ENCODE measurements around the gene MKS1.

MKS1 gene

DNA sequence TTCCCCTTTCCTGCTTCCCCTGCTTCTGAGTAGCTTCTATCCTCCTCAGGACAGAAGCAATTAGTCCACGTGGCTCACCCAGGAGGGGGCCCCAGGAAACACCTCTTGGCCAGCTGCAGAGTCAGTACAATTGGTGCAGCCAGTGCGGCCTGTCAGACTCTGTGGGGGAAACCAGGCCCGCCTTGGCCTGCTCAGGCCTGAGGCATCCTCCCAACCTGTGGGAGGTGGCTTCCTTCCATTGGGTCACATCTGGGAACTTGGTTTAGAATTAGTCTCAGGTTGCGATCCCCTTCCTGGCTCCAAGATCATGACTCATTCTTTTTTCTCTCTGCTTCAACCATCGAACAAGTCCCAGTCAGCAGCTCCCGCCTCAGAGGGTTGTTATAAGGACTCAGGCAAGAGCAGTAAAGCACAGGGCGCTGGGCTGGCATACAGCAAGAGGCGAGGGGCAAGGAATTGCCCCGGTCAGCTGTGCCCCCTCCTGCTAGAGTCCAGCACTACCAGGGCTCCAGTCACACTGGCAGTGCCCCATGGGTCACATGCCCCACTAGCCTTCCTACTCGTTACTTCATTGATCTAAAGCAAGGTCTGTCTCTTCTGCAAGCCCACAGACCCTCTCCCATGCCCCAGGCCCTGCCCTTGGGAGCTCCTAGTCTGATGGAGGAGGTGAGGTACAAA, 34.6 kb downstream of the MKS1 start:
- H3K9me3 ChIP-seq (ENCODE audit: control insufficient read depth, insufficient read depth, low read length), result no peaks in the 10 kb centered on the region

DNA sequence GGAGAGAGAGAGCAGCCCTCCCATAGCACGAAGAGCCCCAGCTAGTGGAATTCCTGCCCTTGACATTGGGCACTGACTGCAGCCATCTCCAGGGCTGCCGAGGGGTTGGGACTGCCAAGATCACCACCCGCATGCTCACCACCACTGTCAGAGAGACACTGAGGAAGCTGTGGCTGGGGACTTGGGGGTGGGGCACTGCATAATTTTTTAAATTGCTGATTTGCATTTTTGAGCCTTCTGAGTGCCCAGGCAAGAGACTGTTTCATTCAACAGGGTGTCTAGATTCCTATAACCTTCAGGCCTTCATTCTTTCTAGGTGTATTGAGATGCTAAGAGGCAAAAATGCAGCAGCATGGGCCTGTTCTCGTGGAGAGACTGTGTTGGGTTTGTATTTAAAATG, 35.5 kb downstream of the MKS1 start:
- no peaks in the 10 kb centered on the region for H3K9me3 ChIP-seq (ENCODE audit: control insufficient read depth, insufficient read depth, low read length)
- no peak overlapping the region for H3K9ac ChIP-seq (ENCODE audit: low read depth, low read length)
- H3K36me3 ChIP-seq (ENCODE audit: insufficient read depth, low read length), result no peaks in the 10 kb centered on the region
- H3K4me1 ChIP-seq (ENCODE audit: insufficient read depth, low read length), result peaks cover 7% of the 10 kb centered on the region; the same call in 1 of the 2 replicates

More for the DNA sequence above, 34.6 kb downstream of the MKS1 start:
- Histone ChIP-seq H3K9ac (ENCODE audit: low read depth, low read length) (no peak overlapping the region), H3K36me3 (ENCODE audit: insufficient read depth, low read length) (no peaks in the 10 kb centered on the region), H3K4me1 (ENCODE audit: insufficient read depth, low read length) (peaks cover 7% of the 10 kb centered on the region; the same call in 1 of the 2 replicates)

DNA sequence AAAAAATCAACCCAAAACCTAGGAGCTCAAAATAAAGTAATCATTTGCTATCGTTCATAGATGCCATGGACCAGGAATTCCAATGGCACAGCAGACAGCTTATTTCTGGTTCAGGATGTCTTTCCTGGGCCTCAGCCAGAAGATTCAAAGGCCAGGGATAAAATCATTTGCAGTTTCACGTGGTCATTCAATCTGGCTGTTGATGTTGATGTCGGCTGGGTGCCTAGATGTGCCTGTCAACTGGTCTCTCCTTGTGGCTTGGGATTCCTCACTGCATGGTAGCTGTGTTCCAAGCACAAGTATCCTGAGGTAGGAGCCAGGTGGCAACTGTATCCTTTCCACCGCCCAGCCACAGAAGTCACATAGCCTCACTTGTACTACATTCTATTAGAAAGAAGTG, 37.3 kb downstream of the MKS1 start:
- peaks cover 7% of the 10 kb centered on the region; the same call in 1 of the 2 replicates for H3K4me1 ChIP-seq (ENCODE audit: insufficient read depth, low read length)
- no peaks in the 10 kb centered on the region for H3K9me3 ChIP-seq (ENCODE audit: control insufficient read depth, insufficient read depth, low read length)
- H3K36me3 ChIP-seq (ENCODE audit: insufficient read depth, low read length), result no peaks in the 10 kb centered on the region
- H3K9ac ChIP-seq (ENCODE audit: low read depth, low read length), result no peak overlapping the region

DNA sequence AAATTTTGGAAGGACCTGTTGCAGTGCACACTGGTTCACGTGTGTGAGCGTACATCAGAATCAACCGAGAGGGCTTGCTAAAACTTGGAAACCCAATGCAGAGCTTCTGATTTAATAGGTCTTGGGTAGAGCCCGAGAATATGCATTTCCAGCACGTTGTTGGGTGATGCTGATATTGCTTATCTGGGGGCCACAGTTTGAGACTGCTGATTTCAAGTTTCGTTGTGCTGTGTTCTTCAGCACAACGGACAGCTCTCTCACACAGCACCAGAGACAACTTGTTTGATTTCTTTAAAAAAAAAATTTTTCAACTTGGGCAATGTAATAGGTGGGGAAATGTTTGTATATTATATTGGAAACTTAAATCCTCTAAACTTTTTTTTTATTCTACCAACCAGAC, 42.9 kb downstream of the MKS1 start:
- no peaks in the 10 kb centered on the region for H3K36me3 ChIP-seq (ENCODE audit: insufficient read depth, low read length)
- no peak overlapping the region for H3K9ac ChIP-seq (ENCODE audit: low read depth, low read length)
- H3K4me1 ChIP-seq (ENCODE audit: insufficient read depth, low read length), result no peaks in the 10 kb centered on the region
- H3K9me3 ChIP-seq (ENCODE audit: control insufficient read depth, insufficient read depth, low read length), result no peaks in the 10 kb centered on the region

DNA sequence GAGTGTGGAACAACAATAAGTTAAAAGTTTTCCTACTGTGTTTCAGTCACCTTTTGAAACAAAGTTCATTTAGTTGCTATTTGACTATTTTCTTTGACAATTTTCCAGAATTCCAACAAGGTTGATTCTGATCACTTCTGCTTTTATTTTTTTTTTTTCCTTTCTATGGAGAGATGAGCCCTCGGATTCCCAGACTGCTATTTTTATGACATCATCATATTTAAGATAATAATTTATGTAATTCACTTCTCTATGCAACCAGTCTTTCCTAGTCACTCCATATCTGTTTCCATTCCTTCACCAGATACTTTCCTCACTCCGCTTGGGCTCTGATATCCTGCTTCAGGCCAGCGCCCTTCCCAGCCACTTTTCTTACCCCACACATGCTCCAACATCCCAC, 44.2 kb downstream of the MKS1 start:
- Histone ChIP-seq H3K4me1 (ENCODE audit: insufficient read depth, low read length) (no peaks in the 10 kb centered on the region), H3K9me3 (ENCODE audit: control insufficient read depth, insufficient read depth, low read length) (no peaks in the 10 kb centered on the region), H3K36me3 (ENCODE audit: insufficient read depth, low read length) (no peaks in the 10 kb centered on the region), H3K9ac (ENCODE audit: low read depth, low read length) (no peak overlapping the region)

DNA sequence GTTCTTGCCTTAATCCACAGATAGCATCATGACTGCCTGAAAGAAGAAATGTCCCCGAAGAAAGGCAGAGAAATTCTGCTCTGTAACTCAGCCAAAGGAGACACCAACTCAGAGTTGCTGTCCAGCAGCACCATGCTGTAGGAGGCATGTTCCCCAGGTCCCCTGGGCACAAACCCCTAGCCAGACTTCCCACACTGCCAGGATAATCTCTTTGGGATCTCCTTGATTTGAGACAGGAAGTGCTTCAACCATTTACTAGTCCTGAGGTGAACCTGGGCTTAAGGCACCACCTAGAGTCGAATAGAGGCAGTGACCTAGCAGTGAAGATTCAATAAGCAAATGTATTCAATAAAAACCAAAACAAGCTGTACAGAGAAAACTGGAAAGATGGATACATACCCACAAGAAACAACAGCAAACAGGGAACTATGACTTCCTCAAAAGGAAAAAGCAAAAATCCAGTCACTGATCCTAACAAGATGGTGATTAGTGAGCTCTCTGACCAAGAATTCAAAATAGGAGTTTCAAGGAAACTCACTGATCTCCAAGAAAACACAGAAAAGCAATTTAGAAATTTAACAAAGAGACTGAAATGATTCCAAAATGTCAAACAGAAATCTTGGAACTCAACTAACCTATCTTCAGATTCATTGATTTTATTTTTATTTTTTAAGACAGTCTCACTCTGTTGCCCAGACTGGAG, 46.5 kb downstream of the MKS1 start:
- H3K4me1 ChIP-seq (ENCODE audit: insufficient read depth, low read length), result no peaks in the 10 kb centered on the region
- H3K9me3 ChIP-seq (ENCODE audit: control insufficient read depth, insufficient read depth, low read length), result no peaks in the 10 kb centered on the region
- no peaks in the 10 kb centered on the region for H3K36me3 ChIP-seq (ENCODE audit: insufficient read depth, low read length)
- no peak overlapping the region for H3K9ac ChIP-seq (ENCODE audit: low read depth, low read length)

DNA sequence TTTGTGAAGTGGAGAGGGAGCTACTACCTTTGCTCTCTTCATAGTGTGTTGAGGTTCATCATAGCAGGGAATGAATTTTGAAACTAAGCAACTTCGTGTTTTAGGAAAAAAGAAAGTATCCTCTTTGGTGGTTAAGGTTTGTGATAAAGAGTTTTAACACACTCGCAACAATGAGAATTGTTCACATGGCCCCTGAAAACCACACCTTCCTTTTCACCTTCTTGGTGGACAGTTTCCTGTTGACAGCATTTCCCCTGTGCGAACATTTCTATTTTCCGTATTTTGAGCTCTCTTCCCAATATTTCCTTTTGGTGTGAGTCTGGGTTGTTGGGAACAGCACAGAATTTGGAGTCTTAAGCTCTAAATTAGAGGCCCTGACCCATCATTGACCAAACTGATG, 48.4 kb downstream of the MKS1 start:
- Histone ChIP-seq H3K9ac (ENCODE audit: low read depth, low read length) (no peak overlapping the region), H3K9me3 (ENCODE audit: control insufficient read depth, insufficient read depth, low read length) (no peaks in the 10 kb centered on the region), H3K4me1 (ENCODE audit: insufficient read depth, low read length) (no peaks in the 10 kb centered on the region), H3K36me3 (ENCODE audit: insufficient read depth, low read length) (no peaks in the 10 kb centered on the region)

DNA sequence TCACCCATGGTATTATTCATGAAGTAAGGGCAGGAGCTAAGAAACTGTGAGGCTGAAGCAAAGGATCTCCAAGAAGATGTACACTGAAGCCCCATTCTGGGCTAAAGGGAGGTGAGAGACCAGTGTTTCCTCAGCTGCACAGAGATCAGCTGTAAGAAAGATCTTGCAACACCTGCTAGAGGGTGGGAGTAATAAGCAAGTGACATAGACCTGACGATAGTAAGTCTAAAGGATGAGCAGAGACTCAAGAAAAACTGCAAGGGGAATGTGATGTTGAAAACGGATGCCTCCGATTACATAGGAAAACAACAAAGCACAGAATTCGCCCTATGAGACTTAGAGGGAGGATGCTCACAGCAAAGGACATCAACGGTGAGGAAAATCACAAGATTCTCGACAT, 52.4 kb downstream of the MKS1 start, which contains the start of gene OR4D2:
OR4D2 (plus strand) TSS at position 301 of the 400 bp plus-strand sequence. CDS start 2,674 bp downstream, outside the sequence.
- Histone ChIP-seq H3K9me3 (ENCODE audit: control insufficient read depth, insufficient read depth, low read length) (no peaks in the 10 kb centered on the region), H3K36me3 (ENCODE audit: insufficient read depth, low read length) (no peaks in the 10 kb centered on the region), H3K9ac (ENCODE audit: low read depth, low read length) (no peak within 1 kb of the TSS), H3K4me1 (ENCODE audit: insufficient read depth, low read length) (no peaks in the 10 kb centered on the region)

DNA sequence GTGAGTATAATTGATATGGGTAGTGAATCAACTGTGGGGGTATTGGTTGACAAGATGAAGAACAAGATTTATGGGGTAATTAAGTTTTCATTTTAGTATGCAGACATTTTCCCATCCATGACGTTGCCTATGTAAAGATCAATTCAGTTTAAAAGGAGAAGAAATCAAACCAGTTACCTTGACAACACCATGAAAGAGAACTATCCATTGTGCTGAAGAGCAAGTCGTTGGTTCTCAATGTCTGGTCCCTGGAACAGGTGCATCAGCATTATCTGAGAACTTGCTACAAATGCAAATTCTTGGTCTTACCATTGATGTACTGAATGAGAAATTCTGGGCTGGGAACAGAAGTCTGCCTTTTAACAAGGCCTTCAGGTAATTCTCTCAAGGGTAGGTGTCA, 53.1 kb downstream of the MKS1 start:
- no peaks in the 10 kb centered on the region for H3K4me1 ChIP-seq (ENCODE audit: insufficient read depth, low read length)

DNA sequence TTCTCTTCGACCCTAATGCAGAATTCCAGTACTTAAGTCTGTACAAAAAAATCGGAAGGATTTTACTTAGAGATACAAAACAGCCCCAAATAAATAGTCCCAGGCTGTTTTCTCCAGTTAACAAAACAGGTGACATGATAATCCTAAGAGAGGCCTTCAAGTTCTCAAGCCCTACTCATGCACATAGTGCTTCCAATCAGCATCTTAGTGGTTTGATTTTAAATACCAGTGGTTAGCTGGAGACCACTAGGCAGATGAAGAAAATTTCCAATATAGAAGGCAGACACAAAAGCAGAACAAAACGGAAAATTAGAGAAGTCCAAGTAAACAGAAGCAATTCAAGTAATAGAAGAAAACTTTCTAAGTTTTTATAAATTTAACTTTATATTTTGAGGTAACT, 57.5 kb downstream of the MKS1 start:
- no peaks in the 10 kb centered on the region for H3K36me3 ChIP-seq (ENCODE audit: insufficient read depth, low read length)
- no peaks in the 10 kb centered on the region for H3K4me1 ChIP-seq (ENCODE audit: insufficient read depth, low read length)
- no peaks in the 10 kb centered on the region for H3K9me3 ChIP-seq (ENCODE audit: control insufficient read depth, insufficient read depth, low read length)

More for the DNA sequence above, 53.1 kb downstream of the MKS1 start:
- Histone ChIP-seq H3K9me3 (ENCODE audit: control insufficient read depth, insufficient read depth, low read length) (no peaks in the 10 kb centered on the region), H3K9ac (ENCODE audit: low read depth, low read length) (no peak overlapping the region), H3K36me3 (ENCODE audit: insufficient read depth, low read length) (no peaks in the 10 kb centered on the region)

DNA sequence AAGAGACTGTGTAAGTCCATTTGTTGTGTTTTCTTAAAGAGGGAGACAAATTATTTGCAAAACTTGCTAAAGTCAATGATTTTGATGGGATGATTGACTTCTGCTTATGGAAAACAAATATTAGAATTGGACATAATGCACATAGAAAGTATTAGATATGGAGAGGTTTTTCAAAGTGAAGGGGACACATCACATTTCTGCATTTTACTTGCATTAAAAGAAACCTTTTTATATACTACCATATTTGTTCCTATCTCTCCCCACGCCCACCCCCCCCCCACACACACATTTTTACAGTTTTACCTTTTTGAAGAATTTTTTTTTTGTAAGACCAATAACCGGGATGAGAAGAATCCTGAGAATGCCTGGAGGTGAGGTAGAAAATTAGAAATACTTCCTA, 60.9 kb downstream of the MKS1 start:
- H3K4me1 ChIP-seq (ENCODE audit: insufficient read depth, low read length), result no peaks in the 10 kb centered on the region

More for the DNA sequence above, 57.5 kb downstream of the MKS1 start:
- no peak overlapping the region for H3K9ac ChIP-seq (ENCODE audit: low read depth, low read length)

DNA sequence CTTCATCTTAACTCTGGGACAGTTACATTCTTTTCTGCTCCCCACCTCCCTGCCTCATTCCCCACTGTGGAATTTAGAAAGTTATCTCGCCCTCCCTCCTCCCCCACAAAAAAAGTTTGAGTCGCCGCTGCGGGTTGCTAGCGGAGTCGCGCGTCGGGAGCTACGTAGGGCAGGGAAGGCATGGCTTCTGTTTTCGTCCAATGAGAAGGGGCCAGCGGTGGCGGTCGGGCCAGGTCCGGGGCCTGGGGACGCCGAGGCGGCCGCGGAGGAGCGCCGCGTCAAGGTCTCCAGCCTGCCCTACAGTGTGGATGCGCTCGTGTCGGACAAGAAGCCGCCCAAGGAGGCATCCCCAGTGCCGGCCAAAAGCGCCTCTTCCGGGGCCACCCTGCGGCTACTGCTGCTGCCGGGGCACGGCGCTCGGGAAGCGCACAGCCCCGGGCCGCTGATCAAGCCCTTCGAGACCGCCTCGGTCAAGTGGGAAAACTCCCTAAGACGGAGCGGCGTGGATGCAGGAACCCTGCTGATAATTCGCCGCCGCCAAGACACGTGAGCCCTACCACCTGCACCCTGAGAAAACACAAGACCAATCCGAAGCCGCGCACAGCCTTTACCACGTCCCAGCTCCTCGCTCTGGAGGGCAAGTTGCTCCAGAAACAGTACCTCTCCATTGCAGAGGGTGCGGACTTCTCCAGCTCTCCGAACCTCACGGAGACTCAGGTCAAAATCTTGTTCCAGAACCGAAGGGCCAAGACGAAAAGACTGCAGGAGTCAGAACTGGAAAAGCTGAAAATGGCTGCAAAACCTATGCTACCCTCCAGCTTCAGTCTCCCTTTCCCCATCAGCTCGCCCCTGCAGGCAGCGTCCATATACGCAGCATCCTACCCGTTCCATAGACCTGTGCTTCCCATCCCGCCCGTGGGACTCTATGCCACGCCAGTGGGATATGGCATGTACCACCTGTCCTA, 61.9 kb downstream of the MKS1 start:
- H3K9me3 ChIP-seq (ENCODE audit: control insufficient read depth, insufficient read depth, low read length), result no peaks in the 10 kb centered on the region
- peak overlapping the region; percentile 57 for H3K9ac ChIP-seq (ENCODE audit: low read depth, low read length)
- H3K36me3 ChIP-seq (ENCODE audit: insufficient read depth, low read length), result no peaks in the 10 kb centered on the region
- H3K4me1 ChIP-seq (ENCODE audit: insufficient read depth, low read length), result no peaks in the 10 kb centered on the region

More for the DNA sequence above, 60.9 kb downstream of the MKS1 start:
- H3K36me3 ChIP-seq (ENCODE audit: insufficient read depth, low read length), result no peaks in the 10 kb centered on the region
- H3K9me3 ChIP-seq (ENCODE audit: control insufficient read depth, insufficient read depth, low read length), result no peaks in the 10 kb centered on the region
- H3K9ac ChIP-seq (ENCODE audit: low read depth, low read length), result no peak overlapping the region
